ENCODE measurements around the gene IDH3B.

DNA sequence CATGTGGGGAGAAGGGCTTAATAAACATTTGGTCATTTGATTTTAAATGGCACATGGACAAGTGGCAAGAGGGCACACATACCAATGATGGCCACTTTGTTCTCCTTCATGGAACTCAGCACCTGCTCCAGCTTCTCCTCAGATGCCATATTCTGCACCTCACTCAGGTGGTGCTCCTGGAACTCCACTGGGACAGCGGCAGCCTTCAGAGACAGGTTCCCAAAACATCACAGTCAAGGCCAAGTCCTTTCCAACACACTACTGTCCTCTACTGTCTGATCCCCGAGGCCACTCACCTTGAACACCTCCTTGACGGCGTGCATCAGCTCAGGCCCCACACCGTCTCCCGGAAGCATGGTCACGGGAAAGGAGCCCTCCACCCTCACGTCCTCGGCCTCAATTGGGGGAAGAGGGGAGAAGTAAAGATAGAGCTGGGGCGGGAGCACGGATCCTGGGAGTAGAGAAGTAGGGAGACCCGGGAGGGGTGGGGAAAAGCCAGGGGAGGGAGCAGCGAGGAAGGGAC lies 591 bp downstream of the IDH3B start:
- TF ChIP-seq, protein P1, sequence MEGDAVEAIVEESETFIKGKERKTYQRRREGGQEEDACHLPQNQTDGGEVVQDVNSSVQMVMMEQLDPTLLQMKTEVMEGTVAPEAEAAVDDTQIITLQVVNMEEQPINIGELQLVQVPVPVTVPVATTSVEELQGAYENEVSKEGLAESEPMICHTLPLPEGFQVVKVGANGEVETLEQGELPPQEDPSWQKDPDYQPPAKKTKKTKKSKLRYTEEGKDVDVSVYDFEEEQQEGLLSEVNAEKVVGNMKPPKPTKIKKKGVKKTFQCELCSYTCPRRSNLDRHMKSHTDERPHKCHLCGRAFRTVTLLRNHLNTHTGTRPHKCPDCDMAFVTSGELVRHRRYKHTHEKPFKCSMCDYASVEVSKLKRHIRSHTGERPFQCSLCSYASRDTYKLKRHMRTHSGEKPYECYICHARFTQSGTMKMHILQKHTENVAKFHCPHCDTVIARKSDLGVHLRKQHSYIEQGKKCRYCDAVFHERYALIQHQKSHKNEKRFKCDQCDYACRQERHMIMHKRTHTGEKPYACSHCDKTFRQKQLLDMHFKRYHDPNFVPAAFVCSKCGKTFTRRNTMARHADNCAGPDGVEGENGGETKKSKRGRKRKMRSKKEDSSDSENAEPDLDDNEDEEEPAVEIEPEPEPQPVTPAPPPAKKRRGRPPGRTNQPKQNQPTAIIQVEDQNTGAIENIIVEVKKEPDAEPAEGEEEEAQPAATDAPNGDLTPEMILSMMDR (IDR thresholded peaks at IDR 0.05 in 2 of 3, conservative IDR thresholded peaks at IDR 0.05 in 1 of 3; ENCODE audit: borderline replicate concordance in 1 of 3, insufficient read depth in 1 of 3, low read depth in 2 of 3, low read length in 2 of 3): no peak
- no peak for TF ChIP-seq JUND (IDR thresholded peaks at IDR 0.05)
- TF ChIP-seq, protein P2, sequence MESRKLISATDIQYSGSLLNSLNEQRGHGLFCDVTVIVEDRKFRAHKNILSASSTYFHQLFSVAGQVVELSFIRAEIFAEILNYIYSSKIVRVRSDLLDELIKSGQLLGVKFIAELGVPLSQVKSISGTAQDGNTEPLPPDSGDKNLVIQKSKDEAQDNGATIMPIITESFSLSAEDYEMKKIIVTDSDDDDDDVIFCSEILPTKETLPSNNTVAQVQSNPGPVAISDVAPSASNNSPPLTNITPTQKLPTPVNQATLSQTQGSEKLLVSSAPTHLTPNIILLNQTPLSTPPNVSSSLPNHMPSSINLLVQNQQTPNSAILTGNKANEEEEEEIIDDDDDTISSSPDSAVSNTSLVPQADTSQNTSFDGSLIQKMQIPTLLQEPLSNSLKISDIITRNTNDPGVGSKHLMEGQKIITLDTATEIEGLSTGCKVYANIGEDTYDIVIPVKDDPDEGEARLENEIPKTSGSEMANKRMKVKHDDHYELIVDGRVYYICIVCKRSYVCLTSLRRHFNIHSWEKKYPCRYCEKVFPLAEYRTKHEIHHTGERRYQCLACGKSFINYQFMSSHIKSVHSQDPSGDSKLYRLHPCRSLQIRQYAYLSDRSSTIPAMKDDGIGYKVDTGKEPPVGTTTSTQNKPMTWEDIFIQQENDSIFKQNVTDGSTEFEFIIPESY (IDR thresholded peaks at IDR 0.05; ENCODE audit: extremely low read depth, insufficient replicate concordance, low read length): no peak
- TF ChIP-seq EZH2 (IDR thresholded peaks at IDR 0.05): no peak
- TF ChIP-seq YY1 (IDR thresholded peaks at IDR 0.05; ENCODE audit: extremely low read depth, insufficient replicate concordance, low read depth, low read length): no peak
- no peak for TF ChIP-seq SP1 (IDR thresholded peaks at IDR 0.05; ENCODE audit: low read depth)
- TF ChIP-seq EZH2phosphoT487 (IDR thresholded peaks at IDR 0.05; ENCODE audit: borderline replicate concordance): no peak
- no peak for TF ChIP-seq POLR2AphosphoS5 (IDR thresholded peaks at IDR 0.05; ENCODE audit: low read depth, low read length)
- TF ChIP-seq ZNF274 (IDR thresholded peaks at IDR 0.05; ENCODE audit: low read depth, low read length): no peak
- no peak for TF ChIP-seq POLR2A (IDR thresholded peaks at IDR 0.05; ENCODE audit: borderline replicate concordance, extremely low read depth, insufficient read depth, insufficient read length)
- TF ChIP-seq, protein P3, sequence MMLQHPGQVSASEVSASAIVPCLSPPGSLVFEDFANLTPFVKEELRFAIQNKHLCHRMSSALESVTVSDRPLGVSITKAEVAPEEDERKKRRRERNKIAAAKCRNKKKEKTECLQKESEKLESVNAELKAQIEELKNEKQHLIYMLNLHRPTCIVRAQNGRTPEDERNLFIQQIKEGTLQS (IDR thresholded peaks at IDR 0.05): no peak
- TF ChIP-seq, protein P4, sequence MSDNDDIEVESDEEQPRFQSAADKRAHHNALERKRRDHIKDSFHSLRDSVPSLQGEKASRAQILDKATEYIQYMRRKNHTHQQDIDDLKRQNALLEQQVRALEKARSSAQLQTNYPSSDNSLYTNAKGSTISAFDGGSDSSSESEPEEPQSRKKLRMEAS (IDR thresholded peaks at IDR 0.05): no peak
- TF ChIP-seq RAD21 (IDR thresholded peaks at IDR 0.05; ENCODE audit: low read depth): no peak
- TF ChIP-seq CEBPB (IDR thresholded peaks at IDR 0.05; ENCODE audit: low read depth): no peak
